ENCODE measurements around the gene CAPN10.
"Not testable (repeated sequence)": the region's sequence is repeated elsewhere in the genome, so short reads cannot be mapped to it uniquely, and the experiment has no call there.

CAPN10 gene

GRCh38 chr2:240603081-240603835 lies 16.7 kb downstream of the CAPN10 start:
- DNase-seq (ENCODE audit: low read depth) = no peak

DNA sequence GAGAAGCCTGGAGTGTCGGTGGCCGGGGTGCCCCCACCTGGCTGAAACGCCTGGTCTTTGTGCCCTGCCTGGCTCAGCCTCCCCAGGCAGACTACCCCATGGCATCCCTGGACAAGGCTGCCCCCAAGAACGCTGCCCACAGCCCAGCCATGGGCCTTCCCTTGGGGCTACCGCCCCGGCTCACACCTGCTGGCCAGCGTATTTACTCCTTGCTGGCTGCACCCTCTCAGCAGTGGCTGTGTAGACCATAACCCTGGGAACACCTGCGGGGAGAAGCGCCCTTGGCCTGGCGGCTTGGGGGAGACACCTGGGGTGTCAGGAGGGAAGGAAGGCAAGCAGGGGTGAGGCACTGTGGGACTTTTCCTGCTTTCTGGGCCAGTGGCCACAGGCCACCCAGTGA lies 17.3 kb downstream of the CAPN10 start:
- no peak for DNase-seq (ENCODE audit: low read depth)

DNA sequence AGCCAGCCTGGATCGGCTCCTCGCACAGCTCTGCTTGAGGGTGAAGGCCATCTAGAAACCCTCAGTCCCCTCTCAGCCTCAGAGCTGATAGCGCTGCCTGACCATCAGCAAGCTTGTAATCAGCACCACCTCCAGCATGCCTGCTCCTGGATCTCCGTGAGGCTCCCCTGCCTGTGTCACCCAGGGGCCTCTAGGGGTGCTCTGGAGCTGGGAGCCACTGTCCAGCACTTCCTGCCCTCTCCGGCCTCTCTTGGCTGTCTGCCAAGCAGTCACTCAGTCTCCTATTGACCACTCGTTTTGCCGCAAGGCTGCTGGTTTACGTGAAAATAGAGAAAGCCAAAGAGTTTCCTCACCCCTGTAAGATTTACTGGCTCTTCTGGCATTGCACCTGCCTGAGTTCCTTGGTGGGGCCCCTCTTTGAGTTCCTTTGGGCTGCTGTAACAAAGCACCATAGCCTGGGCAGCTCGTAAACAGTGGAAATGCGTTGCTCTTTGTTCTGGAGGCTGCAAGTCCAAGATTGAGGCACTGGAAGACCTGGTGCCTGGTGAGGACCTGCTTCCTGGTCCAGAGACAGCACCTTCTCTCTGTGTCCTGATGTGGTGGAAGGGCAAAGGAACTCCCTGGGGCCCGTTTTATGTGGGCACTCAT lies 17.9 kb downstream of the CAPN10 start:
- DNase-seq (ENCODE audit: low read depth) = no peak

GRCh38 chr2:240604939-240605716 lies 18.6 kb downstream of the CAPN10 start:
- no peak for DNase-seq (ENCODE audit: low read depth)

DNA sequence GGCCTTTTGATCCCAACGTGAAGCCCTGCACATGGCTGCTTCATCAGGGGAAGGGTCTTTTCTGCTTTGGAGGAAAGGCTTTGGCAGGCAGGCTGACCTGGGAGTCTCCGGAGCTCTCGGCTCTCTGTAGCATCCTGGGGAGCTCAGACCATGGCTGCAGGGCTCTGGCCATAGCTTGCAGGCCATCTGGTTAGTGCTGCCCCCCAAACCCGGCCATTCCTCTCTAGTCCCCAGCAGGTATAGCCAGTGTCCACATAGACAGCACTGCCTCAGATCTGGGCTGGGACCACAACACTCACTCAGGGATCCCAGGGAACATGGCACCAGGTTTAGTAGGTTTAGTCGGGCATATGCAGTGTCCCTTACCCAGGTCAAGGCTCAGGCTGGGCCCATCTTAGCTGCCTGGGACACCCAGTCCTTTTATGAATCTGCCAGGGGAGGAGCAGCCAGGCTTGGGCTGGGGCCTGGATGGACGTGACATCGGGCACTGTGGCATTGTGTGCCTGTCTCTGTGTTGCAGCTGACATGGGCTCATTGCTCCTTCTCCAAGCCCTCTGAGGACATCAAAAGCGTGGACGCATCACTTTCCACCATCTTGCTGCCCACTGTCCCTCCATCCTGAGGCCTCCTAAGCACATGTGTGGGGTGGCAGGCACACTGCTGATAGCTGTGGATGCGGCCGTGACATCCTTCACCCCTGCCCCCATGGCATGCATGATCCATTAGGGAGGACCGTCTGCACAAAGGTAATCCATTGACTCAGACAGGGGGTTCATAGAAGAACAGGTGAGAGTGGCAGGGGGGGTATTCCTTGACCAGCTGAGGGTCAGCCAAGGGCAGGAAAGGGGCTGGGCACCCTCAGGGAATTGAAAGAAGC lies 19.6 kb downstream of the CAPN10 start:
- no peak for DNase-seq (ENCODE audit: low read depth)

GRCh38 chr2:240611601-240612210 lies 25.2 kb downstream of the CAPN10 start:
- DNase-seq (ENCODE audit: low read depth) = no peak

GRCh38 chr2:240613781-240614180 lies 27.2 kb downstream of the CAPN10 start:
- DNase-seq (ENCODE audit: low read depth) = no peak

GRCh38 chr2:240614391-240614790 lies 27.9 kb downstream of the CAPN10 start:
- DNase-seq (ENCODE audit: low read depth) = no peak

- DNase-seq (ENCODE audit: low read depth) = no peak
Measured at GRCh38 chr2:240615396-240615795, 28.9 kb downstream of the CAPN10 start.

DNA sequence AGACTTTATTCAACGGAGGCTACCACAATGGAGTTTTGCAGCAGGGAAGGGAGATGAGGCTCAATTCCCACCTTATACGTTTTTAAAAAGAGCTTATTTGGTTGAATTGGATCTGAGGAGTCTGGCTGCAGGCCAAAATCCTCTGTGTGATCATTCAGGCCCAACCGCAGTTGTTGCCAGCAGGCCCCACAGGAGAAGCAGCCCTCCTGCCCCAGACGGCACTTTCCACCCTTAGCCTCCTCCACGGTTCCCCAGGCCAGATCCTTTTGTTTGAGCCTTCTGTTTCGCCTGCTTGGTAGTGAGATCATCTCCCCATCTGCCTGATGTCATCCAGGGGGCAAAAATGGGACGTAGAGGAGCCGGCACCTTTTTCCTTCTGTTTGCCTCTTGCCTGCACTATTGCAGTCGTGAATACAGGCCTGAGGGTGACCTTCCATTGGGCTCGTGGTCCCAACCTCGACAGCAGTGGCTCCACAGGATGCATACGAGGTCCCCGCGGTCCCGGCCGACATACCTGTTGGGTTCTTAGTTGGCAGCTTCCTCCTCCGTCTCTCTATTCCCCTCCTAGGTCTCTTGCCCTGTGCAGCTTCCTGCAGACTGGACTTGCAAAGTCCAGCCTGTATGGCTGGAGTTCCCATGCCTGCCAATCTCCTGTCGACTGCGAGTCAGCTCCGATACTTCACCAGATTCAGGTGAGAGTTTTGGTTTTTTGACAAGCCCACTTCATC lies 29.4 kb downstream of the CAPN10 start:
- no peak for DNase-seq (ENCODE audit: low read depth)

GRCh38 chr2:240616860-240617666 lies 30.5 kb downstream of the CAPN10 start:
- DNase-seq (ENCODE audit: low read depth) = not testable (repeated sequence)

- DNase-seq (ENCODE audit: low read depth) = no peak
Measured at GRCh38 chr2:240618776-240619175, 32.2 kb downstream of the CAPN10 start.

GRCh38 chr2:240619506-240620148 lies 33.1 kb downstream of the CAPN10 start:
- DNase-seq (ENCODE audit: low read depth) = no peak

- DNase-seq (ENCODE audit: low read depth) = no peak
Measured at GRCh38 chr2:240620149-240620731, 33.7 kb downstream of the CAPN10 start.

DNA sequence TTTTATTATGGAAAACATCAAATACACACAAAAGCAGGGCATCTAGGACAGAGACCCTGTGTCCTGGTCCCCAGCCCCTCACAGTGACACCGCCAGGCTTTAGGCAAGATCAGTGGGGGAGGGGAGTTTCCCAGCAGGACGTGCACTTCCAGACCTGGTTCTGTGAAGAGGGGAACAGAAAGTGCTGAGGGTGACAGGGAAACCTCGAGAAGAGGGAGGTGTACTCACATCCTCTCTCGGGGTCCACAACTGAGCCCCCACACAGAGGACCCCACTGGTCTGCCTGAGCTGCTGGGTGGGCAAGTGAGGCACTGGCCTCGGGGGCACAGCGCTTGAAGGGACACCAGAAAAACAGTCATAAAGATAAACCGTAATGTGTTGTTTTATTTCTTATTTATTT lies 34.3 kb downstream of the CAPN10 start:
- no peak for DNase-seq (ENCODE audit: low read depth)

DNA sequence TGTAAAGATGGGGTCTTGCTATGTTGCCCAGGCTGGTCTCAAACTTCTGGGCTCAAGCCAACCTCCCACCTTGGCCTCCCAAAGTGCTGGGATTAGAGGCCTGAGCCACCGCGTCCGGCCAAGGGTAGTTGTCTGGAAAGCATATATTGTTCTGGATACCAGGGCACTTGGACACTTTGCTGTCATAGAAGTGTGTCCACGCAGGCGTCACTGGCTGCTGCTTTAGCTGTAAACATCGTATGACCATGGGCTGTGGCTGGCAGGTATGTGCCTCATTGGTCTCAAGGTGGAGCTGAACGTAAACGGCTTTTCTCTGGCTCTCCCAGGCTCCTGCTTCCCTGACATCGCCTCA lies 35.5 kb downstream of the CAPN10 start:
- DNase-seq (ENCODE audit: low read depth) = no peak

- DNase-seq (ENCODE audit: low read depth) = no peak
Measured at GRCh38 chr2:240622531-240623235, 36.1 kb downstream of the CAPN10 start.

- DNase-seq (ENCODE audit: low read depth) = no peak
Measured at GRCh38 chr2:240623531-240624010, 37.0 kb downstream of the CAPN10 start.
